CD4-positive, alpha-beta T cell (primary cell): ENCODE data around the gene PCCA. TPM values are rescaled to one million over a fixed set of nuclear protein-coding genes. Genes with fewer than 3 reads are reported as not detected.

ENCODE experiments used
- ATAC-seq: fragments of 200-7000 bp; cut with Tn5 transposase; one replicate; pipeline ENCODE4 v1.10.0; 2022; ENCODE audit warnings: mild to moderate bottlenecking; ENCODE audit not compliant: poor library complexity
- CTCF ChIA-PET: fragments of 350-600 bp; sonication (Branson Sonifier 250); formaldehyde crosslinking; loops from one replicate; lab custom pipeline; 2021; ENCODE audit warnings: antibody characterized with exemption, inconsistent platforms; lab: Charles Lee
- POLR2A ChIA-PET: fragments of 350-600 bp; sonication (Branson Sonifier 250); formaldehyde crosslinking; loops from one replicate; lab custom pipeline; 2021; ENCODE audit warnings: antibody characterized with exemption, inconsistent platforms; lab: Charles Lee
- DNase-seq, 14 experiments: peaks; one replicate each; pipeline ENCODE4 v3.0.0-alpha.2; 2013 to 2020; ENCODE audit warnings: mixed read lengths in 2 of 14
- H3K27ac ChIP-seq, 2 donors: one replicate each; pipeline versions ENCODE4 v1.5.1 to v1.7.0; 2013; ENCODE audit warnings: low read length in 2 of 2, low read depth in 1 of 2, mild to moderate bottlenecking in 1 of 2
- H3K27me3 ChIP-seq, 2 experiments: 1 replicate in 1 of 2; 2 replicates in 1 of 2; pipeline versions ENCODE4 v1.6.1 to v1.7.0; 2013; ENCODE audit warnings: low read length in 2 of 2, control low read depth in 1 of 2, mild to moderate bottlenecking in 1 of 2, moderate library complexity in 1 of 2; ENCODE audit not compliant: insufficient read depth in 2 of 2, control insufficient read depth in 1 of 2
- H3K36me3 ChIP-seq: one replicate; pipeline ENCODE4 v1.6.1; 2013; ENCODE audit warnings: low read length, control low read depth; ENCODE audit not compliant: insufficient read depth
- H3K4me1 ChIP-seq: one replicate; pipeline ENCODE4 v1.6.1; 2013; ENCODE audit warnings: low read length, control low read depth; ENCODE audit not compliant: insufficient read depth
- H3K4me3 ChIP-seq: one replicate; pipeline ENCODE4 v1.5.1; 2013; ENCODE audit warnings: mild to moderate bottlenecking, low read length, moderate library complexity
- H3K9me3 ChIP-seq, 2 experiments: 1 replicate in 1 of 2; 2 replicates in 1 of 2; pipeline versions ENCODE4 v1.6.1 to v1.7.0; 2013; ENCODE audit warnings: low read length in 2 of 2, mild to moderate bottlenecking in 2 of 2, control low read depth in 1 of 2, moderate library complexity in 1 of 2; ENCODE audit not compliant: control insufficient read depth in 1 of 2, insufficient read depth in 1 of 2
- H3K27ac Mint-ChIP-seq: one replicate; pipeline ENCODE4 v1.8.0; 2020; ENCODE audit warnings: mixed read lengths
- H3K27me3 Mint-ChIP-seq: one replicate; pipeline ENCODE4 v1.8.0; 2021; ENCODE audit warnings: mixed read lengths
- H3K36me3 Mint-ChIP-seq: one replicate; pipeline ENCODE4 v1.8.0; 2021; ENCODE audit warnings: low read depth, mixed read lengths
- H3K4me1 Mint-ChIP-seq: one replicate; pipeline ENCODE4 v1.8.0; 2021; ENCODE audit warnings: low read depth, mixed read lengths
- H3K4me3 Mint-ChIP-seq: one replicate; pipeline ENCODE4 v1.8.0; 2020; ENCODE audit warnings: mild to moderate bottlenecking, mixed read lengths
- H3K9me3 Mint-ChIP-seq: one replicate; pipeline ENCODE4 v1.8.0; 2020; ENCODE audit warnings: mixed read lengths
- CTCF ChIP-seq: fragments of 200-600 bp; IDR thresholded peaks from one replicate; pipeline ENCODE4 v1.8.0; 2022; ENCODE audit warnings: antibody characterized with exemption, mild to moderate bottlenecking
- intact Hi-C, 2 experiments: fragments of 100-400 bp; cut with DNase I in 1 of 2; cut with micrococcal nuclease in 1 of 2; formaldehyde crosslinking; loops; one replicate each; pipeline versions ENCODE4 v1.15.1 to v1.9.0; 2023 to 2025; cut with DNase I, micrococcal nuclease
- total RNA-seq, 174 experiments: library from RNA in 2 of 174; stranded (reverse) in 2 of 174; gene quantifications; one replicate each; pipeline ENCODE4 v1.2.3 and lab custom pipeline; 2021 to 2026

PCCA gene
- total RNA-seq, 2 experiments from 2014 or later = 4.7 to 5.2 TPM

GRCh38 chr13:100532090-100532766, 443.3 kb downstream of the PCCA start:
- H3K4me3 Mint-ChIP-seq = no peak overlapping the region
- no peaks in the 10 kb centered on the region for H3K27me3 Mint-ChIP-seq
- H3K4me1 Mint-ChIP-seq = peaks cover 4% of the 10 kb centered on the region
- H3K27ac ChIP-seq = no peak overlapping the region
- DNase-seq (no peak), ATAC-seq (no peak)
- H3K27ac Mint-ChIP-seq = no peak overlapping the region
- no peaks in the 10 kb centered on the region for H3K27me3 ChIP-seq
- H3K36me3 ChIP-seq = peaks cover 4% of the 10 kb centered on the region
- no peaks in the 10 kb centered on the region for H3K4me1 ChIP-seq
- TF ChIP-seq CTCF = no peak
- ChIA-PET CTCF (no interaction called here), POLR2A (no interaction called here)
- intact Hi-C loops = no loop called here
- peaks cover 0 to 15% of the 10 kb centered on the region in 2 experiments for H3K9me3 ChIP-seq
- H3K4me3 ChIP-seq = no peak overlapping the region
- peaks cover 17% of the 10 kb centered on the region for H3K36me3 Mint-ChIP-seq
- no peaks in the 10 kb centered on the region for H3K9me3 Mint-ChIP-seq

- Mint-ChIP-seq H3K36me3 (peaks cover 15% of the 10 kb centered on the region), H3K9me3 (no peaks in the 10 kb centered on the region), H3K27ac (no peak overlapping the region), H3K27me3 (no peaks in the 10 kb centered on the region), H3K4me3 (no peak overlapping the region), H3K4me1 (peaks cover 12% of the 10 kb centered on the region)
- H3K9me3 ChIP-seq = peaks cover 0 to 15% of the 10 kb centered on the region in 2 experiments
- H3K27me3 ChIP-seq = no peaks in the 10 kb centered on the region
- ATAC-seq (no peak), DNase-seq (no peak)
- peaks cover 4% of the 10 kb centered on the region for H3K36me3 ChIP-seq
- POLR2A ChIA-PET = no interaction called here
- intact Hi-C loops = no loop called here
- no peak overlapping the region for H3K4me3 ChIP-seq
- H3K27ac ChIP-seq = no peak overlapping the region
- no peak for TF ChIP-seq CTCF
- CTCF ChIA-PET = no interaction called here
- H3K4me1 ChIP-seq = no peaks in the 10 kb centered on the region
Measured at GRCh38 chr13:100532836-100533435, 444.0 kb downstream of the PCCA start.

GRCh38 chr13:100533588-100534041, 444.7 kb downstream of the PCCA start:
- Histone ChIP-seq H3K4me3 (no peak overlapping the region), H3K27me3 (no peaks in the 10 kb centered on the region), H3K9me3 (peaks cover 0 to 15% of the 10 kb centered on the region in 2 experiments), H3K4me1 (no peaks in the 10 kb centered on the region), H3K27ac (no peak overlapping the region), H3K36me3 (peaks cover 2% of the 10 kb centered on the region)
- Mint-ChIP-seq H3K27me3 (no peaks in the 10 kb centered on the region), H3K4me1 (peaks cover 18% of the 10 kb centered on the region), H3K36me3 (peaks cover 9% of the 10 kb centered on the region), H3K27ac (no peak overlapping the region), H3K4me3 (no peak overlapping the region), H3K9me3 (no peaks in the 10 kb centered on the region)
- POLR2A ChIA-PET = no interaction called here
- intact Hi-C loops = no loop called here
- DNase-seq (no peak), ATAC-seq (no peak)
- CTCF ChIA-PET = no interaction called here
- TF ChIP-seq CTCF = no peak
